Stimulated activated naive CD8-positive, alpha-beta T cell treated with anti-CD3 and anti-CD28 coated beads, Interleukin-15, Interleukin-2, amounts not matched to agents 100 ng/mL and 50 ng/mL, for 24 hours (primary cell): ENCODE data around the gene PER1.
A peak's percentile ranks its signal among the peaks of the same experiment; 100 is the strongest.

ENCODE experiments used
- H3K27ac Mint-ChIP-seq: one replicate; pipeline ENCODE4 v1.8.0; 2021; ENCODE audit warnings: mild to moderate bottlenecking, mixed read lengths
- H3K27me3 Mint-ChIP-seq: one replicate; pipeline ENCODE4 v1.8.0; 2021; ENCODE audit warnings: mixed read lengths
- H3K36me3 Mint-ChIP-seq: one replicate; pipeline ENCODE4 v1.8.0; 2021; ENCODE audit warnings: low read depth, mixed read lengths
- H3K4me1 Mint-ChIP-seq: one replicate; pipeline ENCODE4 v1.8.0; 2021; ENCODE audit warnings: low read depth, mixed read lengths
- H3K4me3 Mint-ChIP-seq: one replicate; pipeline ENCODE4 v1.8.0; 2021; ENCODE audit warnings: mild to moderate bottlenecking, mixed read lengths
- H3K9me3 Mint-ChIP-seq: one replicate; pipeline ENCODE4 v1.8.0; 2021; ENCODE audit warnings: mixed read lengths

Gene PER1, protein sequence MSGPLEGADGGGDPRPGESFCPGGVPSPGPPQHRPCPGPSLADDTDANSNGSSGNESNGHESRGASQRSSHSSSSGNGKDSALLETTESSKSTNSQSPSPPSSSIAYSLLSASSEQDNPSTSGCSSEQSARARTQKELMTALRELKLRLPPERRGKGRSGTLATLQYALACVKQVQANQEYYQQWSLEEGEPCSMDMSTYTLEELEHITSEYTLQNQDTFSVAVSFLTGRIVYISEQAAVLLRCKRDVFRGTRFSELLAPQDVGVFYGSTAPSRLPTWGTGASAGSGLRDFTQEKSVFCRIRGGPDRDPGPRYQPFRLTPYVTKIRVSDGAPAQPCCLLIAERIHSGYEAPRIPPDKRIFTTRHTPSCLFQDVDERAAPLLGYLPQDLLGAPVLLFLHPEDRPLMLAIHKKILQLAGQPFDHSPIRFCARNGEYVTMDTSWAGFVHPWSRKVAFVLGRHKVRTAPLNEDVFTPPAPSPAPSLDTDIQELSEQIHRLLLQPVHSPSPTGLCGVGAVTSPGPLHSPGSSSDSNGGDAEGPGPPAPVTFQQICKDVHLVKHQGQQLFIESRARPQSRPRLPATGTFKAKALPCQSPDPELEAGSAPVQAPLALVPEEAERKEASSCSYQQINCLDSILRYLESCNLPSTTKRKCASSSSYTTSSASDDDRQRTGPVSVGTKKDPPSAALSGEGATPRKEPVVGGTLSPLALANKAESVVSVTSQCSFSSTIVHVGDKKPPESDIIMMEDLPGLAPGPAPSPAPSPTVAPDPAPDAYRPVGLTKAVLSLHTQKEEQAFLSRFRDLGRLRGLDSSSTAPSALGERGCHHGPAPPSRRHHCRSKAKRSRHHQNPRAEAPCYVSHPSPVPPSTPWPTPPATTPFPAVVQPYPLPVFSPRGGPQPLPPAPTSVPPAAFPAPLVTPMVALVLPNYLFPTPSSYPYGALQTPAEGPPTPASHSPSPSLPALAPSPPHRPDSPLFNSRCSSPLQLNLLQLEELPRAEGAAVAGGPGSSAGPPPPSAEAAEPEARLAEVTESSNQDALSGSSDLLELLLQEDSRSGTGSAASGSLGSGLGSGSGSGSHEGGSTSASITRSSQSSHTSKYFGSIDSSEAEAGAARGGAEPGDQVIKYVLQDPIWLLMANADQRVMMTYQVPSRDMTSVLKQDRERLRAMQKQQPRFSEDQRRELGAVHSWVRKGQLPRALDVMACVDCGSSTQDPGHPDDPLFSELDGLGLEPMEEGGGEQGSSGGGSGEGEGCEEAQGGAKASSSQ (N-terminal part only)

DNA sequence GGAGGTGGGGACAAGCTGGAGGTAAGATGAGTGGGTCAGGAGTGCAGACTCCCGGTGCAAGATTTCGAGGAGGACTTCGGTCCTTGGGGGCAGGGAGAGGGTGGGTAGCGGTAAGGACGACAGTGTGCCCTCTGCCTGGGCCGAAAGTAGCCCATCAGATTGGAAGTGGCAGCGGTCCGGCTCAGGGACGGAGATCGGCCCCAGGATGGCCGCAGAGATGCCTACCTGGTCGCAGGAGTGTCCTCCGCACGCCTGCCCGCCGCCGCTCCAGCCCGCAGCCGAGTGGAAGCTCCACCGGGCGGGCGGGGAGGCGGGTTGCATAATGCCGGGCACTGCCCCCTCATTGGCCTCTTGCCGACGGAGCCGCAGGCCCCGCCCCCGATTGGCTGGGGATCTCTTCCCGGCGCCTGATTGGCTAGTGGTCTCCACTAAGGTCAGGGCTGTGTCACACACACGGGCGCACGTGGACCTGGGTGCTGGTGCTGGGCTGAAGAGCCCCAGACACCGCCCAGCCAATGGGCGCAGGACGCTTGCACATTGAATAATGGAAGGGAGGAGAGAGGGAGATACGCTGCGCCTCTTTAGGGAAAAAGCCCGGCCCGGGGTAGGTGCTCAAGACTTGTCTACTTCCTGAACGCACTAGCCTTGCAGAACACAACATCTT is at the start of gene PER1:
Gene PER1, minus strand, starts transcription at position 293 of the 664 bp plus-strand sequence. CDS start 1,698 bp downstream, outside the sequence.
- H3K4me3 Mint-ChIP-seq, result peak within 1 kb of the TSS; percentile 93
- H3K4me1 Mint-ChIP-seq, result peaks cover 19% of the 10 kb centered on the region
- no peaks in the 10 kb centered on the region for H3K9me3 Mint-ChIP-seq
- no peak within 1 kb of the TSS for H3K27ac Mint-ChIP-seq
- H3K36me3 Mint-ChIP-seq, result peaks cover 21% of the 10 kb centered on the region
- H3K27me3 Mint-ChIP-seq, result no peaks in the 10 kb centered on the region

DNA sequence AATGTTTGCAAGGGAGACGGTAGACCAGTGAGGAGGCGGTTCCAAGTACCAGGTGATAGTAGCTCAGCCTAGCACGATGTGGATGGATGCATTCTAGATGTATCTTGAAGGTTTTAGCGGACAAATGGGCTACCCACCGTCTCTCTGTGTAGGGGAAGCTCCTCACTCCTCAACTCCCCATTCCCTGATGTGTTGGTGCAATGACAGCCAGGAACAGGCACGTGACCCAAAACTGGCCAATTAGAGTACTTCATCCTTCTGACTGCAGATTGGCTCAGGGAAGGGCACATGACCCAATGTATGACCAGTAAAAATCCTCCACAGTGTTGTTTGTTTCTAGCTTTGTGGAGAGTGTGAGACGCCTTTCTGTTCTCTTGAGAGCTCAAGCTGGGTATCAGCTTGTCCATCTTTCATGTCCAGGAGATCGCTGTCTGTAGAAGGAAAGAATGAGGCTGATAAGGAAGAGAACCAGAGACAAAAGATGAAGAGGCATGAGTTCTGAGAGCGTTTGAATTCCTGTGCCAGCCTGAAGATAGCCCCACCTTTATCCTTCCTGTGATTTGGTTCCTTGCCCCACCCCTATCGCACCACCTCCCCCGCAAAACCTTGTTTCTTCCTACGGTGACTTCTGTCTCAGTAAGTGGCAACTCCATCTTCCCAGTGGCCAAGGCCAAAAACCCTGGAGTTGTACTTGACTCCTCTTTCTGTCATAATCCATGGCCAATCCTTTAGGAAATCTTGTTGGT is 40.0 kb upstream of the PER1 start:
- Mint-ChIP-seq H3K4me3 (no peak overlapping the region), H3K36me3 (no peaks in the 10 kb centered on the region), H3K27me3 (no peaks in the 10 kb centered on the region), H3K9me3 (no peaks in the 10 kb centered on the region), H3K27ac (no peak overlapping the region), H3K4me1 (peaks cover 21% of the 10 kb centered on the region)

DNA sequence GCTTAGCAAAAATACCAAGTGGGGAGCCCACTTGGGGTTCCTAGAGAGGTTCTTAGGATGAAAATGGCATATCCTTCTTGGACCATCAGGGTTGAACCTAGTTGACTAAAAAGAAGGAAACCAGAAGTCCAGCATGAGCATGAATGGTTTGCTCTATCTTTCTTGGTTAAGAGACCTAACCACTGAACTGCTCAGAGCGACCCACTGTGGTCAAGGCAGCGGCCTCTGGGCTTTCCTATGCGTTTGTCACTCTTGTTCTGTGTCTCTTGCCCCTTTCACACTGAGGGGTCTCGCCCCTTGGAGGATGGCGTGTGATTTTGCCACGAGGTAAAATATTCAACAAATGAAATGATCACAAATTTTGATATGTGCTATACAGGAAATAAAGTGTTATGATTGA is 38.3 kb upstream of the PER1 start:
- Mint-ChIP-seq H3K27me3 (no peaks in the 10 kb centered on the region), H3K4me1 (peaks cover 13% of the 10 kb centered on the region), H3K4me3 (no peak overlapping the region)

DNA sequence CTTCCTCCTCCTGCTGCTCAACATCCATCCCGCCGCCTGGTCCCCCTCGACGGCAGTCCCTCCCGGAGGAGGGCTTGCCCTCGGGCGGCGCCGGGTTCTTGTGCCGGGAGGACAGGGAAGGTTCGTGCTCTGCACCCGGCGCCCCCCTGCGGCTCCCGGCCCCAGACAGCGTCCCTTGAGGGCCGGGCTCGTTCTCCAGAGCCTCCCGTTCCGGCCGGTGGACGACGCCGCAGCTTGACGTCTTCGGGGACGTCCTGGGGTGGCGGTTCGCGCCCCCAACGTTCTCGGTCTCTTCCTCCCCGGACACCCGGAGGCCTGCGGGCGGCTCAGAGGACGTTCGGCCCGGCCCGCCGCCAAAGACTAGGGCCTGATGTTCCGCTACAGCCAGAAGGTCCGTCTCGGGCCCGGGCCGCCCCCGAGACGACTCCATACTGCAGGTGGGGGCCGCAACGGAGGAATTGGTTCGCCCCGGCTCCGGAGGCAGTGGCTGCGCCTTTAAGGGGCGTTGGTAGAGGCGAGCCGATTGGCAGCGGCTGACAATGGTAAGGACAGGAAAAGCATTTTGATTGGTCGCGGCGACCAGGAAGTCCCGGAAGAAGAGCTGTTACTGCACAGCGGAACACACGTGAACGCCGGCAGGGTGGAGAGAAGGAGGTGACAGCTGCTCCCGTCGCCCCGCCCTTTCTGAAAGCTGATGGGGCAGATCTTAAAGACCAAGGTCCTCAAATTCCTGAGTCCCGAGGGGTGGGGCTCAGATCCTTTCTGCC is 37.7 kb upstream of the PER1 start, which contains the start of gene BORCS6:
Gene BORCS6, minus strand, starts transcription at position 470 of the 767 bp plus-strand sequence. Its CDS starts 40 bp downstream, at position 430.
- Mint-ChIP-seq H3K4me3 (no peak within 1 kb of the TSS), H3K27me3 (no peaks in the 10 kb centered on the region), H3K27ac (peak within 1 kb of the TSS; percentile 82), H3K4me1 (peaks cover 13% of the 10 kb centered on the region), H3K36me3 (no peaks in the 10 kb centered on the region), H3K9me3 (no peaks in the 10 kb centered on the region)

More for the DNA sequence above, 38.3 kb upstream of the PER1 start:
- no peaks in the 10 kb centered on the region for H3K36me3 Mint-ChIP-seq
- no peaks in the 10 kb centered on the region for H3K9me3 Mint-ChIP-seq
- H3K27ac Mint-ChIP-seq, result peak overlapping the region; percentile 17

DNA sequence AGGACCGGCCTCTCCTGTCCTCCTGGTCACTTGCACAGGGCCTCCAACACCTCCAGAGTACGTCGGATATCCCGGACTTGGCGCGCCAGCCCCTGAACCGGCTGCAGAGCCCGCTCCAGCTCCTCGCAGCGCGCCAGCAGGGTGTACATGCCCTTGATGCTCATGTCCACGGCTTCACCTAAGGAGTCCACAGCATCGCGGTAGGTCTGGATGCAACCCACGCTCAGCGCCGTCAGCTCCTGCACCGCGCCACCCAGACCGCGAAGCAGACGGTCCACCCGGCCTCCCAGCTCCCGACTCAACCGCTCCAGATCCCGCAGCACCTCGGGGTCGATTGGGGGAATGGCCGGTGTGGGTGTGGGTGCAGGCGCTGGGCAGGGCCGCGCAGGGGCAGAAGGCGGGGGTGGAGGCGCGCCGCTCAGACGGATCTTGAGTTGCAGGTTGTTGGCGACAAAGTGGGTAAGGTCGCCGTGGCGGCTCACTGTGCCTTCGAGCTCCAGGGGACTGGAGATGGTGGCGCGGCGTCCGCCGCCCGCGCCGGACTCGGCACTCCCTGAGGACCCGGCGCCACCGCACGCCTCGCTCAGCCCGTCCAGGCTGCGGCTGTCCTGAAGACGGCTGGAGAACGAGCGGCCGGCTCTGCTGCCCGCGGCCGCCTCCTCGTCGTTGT is 37.0 kb upstream of the PER1 start:
- Mint-ChIP-seq H3K27ac (no peak overlapping the region), H3K4me1 (peaks cover 13% of the 10 kb centered on the region)

DNA sequence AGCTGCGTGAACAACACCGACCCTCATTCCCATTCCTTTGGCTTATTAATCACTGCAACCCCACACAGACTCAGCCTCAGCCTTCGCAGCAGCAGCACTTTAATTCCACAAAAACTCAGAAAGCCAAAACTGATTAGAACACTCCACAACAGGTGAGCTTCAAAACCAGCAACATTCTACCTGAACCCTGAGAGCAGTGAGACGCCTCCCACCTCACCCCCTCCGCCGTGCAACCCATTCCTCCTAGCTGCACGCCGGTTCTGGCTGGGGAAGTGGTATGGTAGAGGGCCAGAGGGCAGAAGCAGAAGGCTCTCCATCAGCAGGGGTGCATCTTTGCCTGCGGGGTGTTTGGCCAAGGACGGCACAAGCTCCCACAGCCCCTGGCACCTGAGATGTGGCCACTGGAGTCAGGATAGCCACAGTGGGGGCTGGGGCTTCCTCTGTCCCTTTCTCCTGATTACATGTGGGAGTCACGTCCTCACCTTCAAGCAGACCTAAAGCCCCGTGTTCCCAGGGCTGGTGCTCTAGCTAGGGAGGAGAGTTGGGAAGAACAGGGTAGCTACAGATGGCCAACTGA is 36.1 kb upstream of the PER1 start:
- no peak overlapping the region for H3K27ac Mint-ChIP-seq
- no peaks in the 10 kb centered on the region for H3K27me3 Mint-ChIP-seq
- H3K36me3 Mint-ChIP-seq, result no peaks in the 10 kb centered on the region
- peaks cover 13% of the 10 kb centered on the region for H3K4me1 Mint-ChIP-seq
- H3K9me3 Mint-ChIP-seq, result no peaks in the 10 kb centered on the region
- H3K4me3 Mint-ChIP-seq, result no peak overlapping the region

More for the DNA sequence above, 37.0 kb upstream of the PER1 start:
- H3K36me3 Mint-ChIP-seq, result no peaks in the 10 kb centered on the region
- no peaks in the 10 kb centered on the region for H3K9me3 Mint-ChIP-seq
- H3K27me3 Mint-ChIP-seq, result no peaks in the 10 kb centered on the region
- H3K4me3 Mint-ChIP-seq, result no peak overlapping the region

DNA sequence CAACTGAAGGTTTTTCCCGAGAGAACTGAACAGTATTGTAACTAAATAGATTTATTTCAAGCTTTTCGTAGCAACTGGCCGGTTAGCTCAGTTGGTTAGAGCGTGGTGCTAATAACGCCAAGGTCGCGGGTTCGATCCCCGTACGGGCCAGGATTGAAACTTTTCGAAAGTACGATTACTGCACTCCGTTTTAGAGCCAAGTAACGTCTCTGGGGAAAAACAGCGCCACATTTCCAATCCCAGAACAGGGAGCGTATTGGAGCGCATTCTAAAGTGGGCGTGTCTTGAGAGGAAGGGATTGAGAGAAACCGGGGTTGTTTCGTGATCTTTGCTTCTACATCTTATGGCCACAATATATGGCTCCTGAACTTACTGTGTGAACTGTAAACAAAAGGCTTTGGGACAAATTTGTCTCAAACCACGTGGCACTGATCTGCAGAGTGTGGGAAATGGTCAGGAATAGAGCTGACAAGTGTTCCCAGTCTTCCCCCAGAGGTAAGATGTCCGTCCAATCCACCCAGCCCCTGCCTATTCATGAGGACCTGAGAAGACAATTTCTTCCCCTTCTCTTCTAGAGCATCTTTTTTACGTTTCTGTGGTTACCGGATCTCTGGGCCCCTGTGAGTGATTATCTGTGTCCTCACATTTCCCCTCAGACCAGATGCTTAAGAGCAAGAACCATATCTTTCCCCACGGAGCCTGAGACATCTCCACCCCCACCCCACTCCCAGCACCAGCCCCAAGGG is 35.5 kb upstream of the PER1 start:
- H3K9me3 Mint-ChIP-seq, result no peaks in the 10 kb centered on the region
- no peaks in the 10 kb centered on the region for H3K36me3 Mint-ChIP-seq
- no peak overlapping the region for H3K27ac Mint-ChIP-seq
- peaks cover 16% of the 10 kb centered on the region for H3K4me1 Mint-ChIP-seq
- no peak overlapping the region for H3K4me3 Mint-ChIP-seq
- H3K27me3 Mint-ChIP-seq, result no peaks in the 10 kb centered on the region

DNA sequence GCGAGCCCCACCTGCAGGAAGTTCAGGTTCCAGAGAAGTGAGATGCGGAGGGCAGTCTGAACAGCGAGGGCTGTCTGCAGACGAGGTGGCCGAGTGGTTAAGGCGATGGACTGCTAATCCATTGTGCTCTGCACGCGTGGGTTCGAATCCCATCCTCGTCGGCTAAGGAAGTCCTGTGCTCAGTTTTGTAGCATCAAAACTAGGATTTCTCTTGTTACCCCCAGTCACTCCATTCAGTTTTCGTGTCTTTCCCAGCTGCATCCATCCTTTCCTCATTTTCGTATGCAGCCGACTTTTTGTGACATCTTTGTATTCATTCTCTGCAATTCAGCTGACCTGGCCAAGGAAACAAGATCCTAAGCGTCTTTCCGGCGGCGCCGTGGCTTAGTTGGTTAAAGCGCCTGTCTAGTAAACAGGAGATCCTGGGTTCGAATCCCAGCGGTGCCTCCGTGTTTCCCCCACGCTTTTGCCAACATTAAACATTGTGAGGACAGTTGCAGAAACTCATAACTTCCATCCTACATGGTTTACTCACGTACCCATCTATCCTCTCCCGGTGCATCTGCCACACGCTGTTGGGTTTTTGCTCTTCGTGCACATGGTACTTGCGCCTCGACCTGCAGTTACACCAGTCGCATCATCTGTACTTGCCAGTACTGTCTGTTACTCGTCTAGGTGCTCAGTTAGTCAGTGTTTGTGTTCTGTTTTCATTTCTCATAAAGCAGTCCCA is 34.7 kb upstream of the PER1 start:
- H3K4me3 Mint-ChIP-seq, result no peak overlapping the region
- no peaks in the 10 kb centered on the region for H3K27me3 Mint-ChIP-seq
- H3K9me3 Mint-ChIP-seq, result no peaks in the 10 kb centered on the region
- H3K4me1 Mint-ChIP-seq, result peaks cover 17% of the 10 kb centered on the region
- H3K36me3 Mint-ChIP-seq, result no peaks in the 10 kb centered on the region
- H3K27ac Mint-ChIP-seq, result no peak overlapping the region

DNA sequence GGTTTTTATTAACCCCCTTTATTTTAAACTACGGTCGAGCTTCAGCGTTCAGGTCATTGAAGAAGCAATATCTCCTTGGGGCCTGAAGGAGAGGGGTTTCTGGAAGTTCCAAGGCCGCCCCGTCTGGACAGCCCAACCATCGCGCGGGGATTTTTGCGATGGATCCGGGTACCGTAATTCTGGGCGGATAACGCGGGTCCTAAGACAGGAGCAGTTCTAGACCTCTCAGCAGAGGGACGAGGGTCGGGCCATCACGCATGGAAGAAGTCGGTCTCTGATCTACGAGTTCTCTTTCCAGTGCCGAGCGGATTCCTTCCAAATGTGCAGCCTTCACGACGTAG is 34.2 kb upstream of the PER1 start:
- no peaks in the 10 kb centered on the region for H3K36me3 Mint-ChIP-seq
- H3K4me1 Mint-ChIP-seq, result peaks cover 17% of the 10 kb centered on the region
- H3K27me3 Mint-ChIP-seq, result no peaks in the 10 kb centered on the region
- H3K27ac Mint-ChIP-seq, result no peak overlapping the region
- H3K9me3 Mint-ChIP-seq, result no peaks in the 10 kb centered on the region
- H3K4me3 Mint-ChIP-seq, result no peak overlapping the region

DNA sequence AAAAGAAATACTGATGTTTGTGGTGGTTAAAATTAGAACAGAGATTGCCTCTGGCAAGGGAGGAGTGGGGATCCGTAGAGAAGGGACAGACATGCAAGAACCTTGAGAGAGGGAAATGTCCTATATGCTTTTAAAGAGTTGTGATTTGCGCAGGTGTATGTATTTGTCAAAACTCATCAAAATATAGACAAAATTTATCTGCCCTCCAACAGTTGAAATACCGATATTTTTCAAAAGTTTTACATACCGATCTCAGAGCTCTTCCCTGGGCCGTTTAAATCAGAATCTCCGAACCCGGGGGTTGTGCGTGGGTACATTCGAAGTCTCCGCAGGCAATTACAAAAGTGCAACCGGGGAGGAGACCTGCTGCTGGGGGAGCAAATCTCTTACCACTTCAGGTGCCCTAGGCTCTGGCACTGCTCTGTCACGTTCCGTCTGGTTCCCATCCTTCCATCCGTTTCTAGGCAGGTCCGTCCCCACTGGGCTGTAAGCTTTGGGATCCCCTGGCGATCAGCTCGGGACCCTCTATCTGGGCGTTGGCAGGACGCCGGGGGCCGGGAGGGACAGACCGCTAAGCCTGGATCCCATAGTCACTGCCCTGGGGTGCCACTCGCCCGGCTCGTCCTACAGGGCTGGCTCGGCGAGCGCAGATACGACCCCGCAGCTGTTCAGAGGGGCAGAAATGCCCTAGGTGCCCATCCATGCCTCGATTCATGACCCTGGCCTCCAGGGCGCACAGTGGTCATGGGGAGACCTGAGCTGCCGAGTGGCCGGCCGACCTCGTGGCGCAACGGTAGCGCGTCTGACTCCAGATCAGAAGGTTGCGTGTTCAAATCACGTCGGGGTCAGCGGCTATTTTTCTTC is 33.6 kb upstream of the PER1 start:
- H3K4me1 Mint-ChIP-seq, result peaks cover 14% of the 10 kb centered on the region

More for the DNA sequence above, 33.6 kb upstream of the PER1 start:
- H3K27ac Mint-ChIP-seq, result no peak overlapping the region
- no peaks in the 10 kb centered on the region for H3K36me3 Mint-ChIP-seq
- no peak overlapping the region for H3K4me3 Mint-ChIP-seq
- H3K9me3 Mint-ChIP-seq, result no peaks in the 10 kb centered on the region
- H3K27me3 Mint-ChIP-seq, result no peaks in the 10 kb centered on the region
